HG03342 (cell line): ENCODE results near the gene MRM3.
"Not testable (repeated sequence)": the region's sequence is repeated elsewhere in the genome, so short reads cannot be mapped to it uniquely, and the experiment has no call there.

Experiments used
- ATAC-seq: cut with Tn5 transposase; IDR thresholded peaks from one replicate; pipeline ENCODE4 v1.9.1; 2021; ENCODE audit warnings: mild to moderate bottlenecking, moderate library complexity; ENCODE audit not compliant: unreplicated experiment

MRM3 gene

GRCh38 chr17:753418-753817 lies 28.7 kb upstream of the MRM3 start:
- no peak for ATAC-seq

GRCh38 chr17:755319-755961 lies 26.7 kb upstream of the MRM3 start:
- ATAC-seq, result not testable (repeated sequence)

GRCh38 chr17:756010-756567 lies 26.1 kb upstream of the MRM3 start:
- not testable (repeated sequence) for ATAC-seq

GRCh38 chr17:759964-760363 lies 22.2 kb upstream of the MRM3 start:
- no peak for ATAC-seq

- ATAC-seq, result no peak
These were observed 21.8 kb upstream of the MRM3 start for GRCh38 chr17:760371-760770.

GRCh38 chr17:767076-767475 lies 15.1 kb upstream of the MRM3 start:
- no peak for ATAC-seq

- no peak for ATAC-seq
These were observed 9.1 kb upstream of the MRM3 start for GRCh38 chr17:773016-773415.

GRCh38 chr17:773467-774312 lies 8.5 kb upstream of the MRM3 start:
- ATAC-seq, result no peak

- ATAC-seq, result no peak
These were observed 7.9 kb upstream of the MRM3 start for GRCh38 chr17:774313-774584.

GRCh38 chr17:778096-778495 lies 4.1 kb upstream of the MRM3 start:
- ATAC-seq, result no peak

GRCh38 chr17:784143-784542 lies 2.0 kb downstream of the MRM3 start:
- no peak for ATAC-seq

- ATAC-seq, result not testable (repeated sequence)
These were observed 3.7 kb downstream of the MRM3 start for GRCh38 chr17:785901-786300.

- no peak for ATAC-seq
These were observed 5.6 kb downstream of the MRM3 start for GRCh38 chr17:787641-788221.

GRCh38 chr17:788551-788950 lies 6.4 kb downstream of the MRM3 start:
- no peak for ATAC-seq

- no peak for ATAC-seq
These were observed 7.1 kb downstream of the MRM3 start for GRCh38 chr17:789160-789840.

- ATAC-seq, result not testable (repeated sequence)
These were observed 8.0 kb downstream of the MRM3 start for GRCh38 chr17:789931-790873.

- not testable (repeated sequence) for ATAC-seq
These were observed 8.7 kb downstream of the MRM3 start for GRCh38 chr17:790874-791247.

- no peak for ATAC-seq
These were observed 9.7 kb downstream of the MRM3 start for GRCh38 chr17:791829-792228.

GRCh38 chr17:792277-792676 lies 10.1 kb downstream of the MRM3 start:
- no peak for ATAC-seq

GRCh38 chr17:794876-795275 lies 12.7 kb downstream of the MRM3 start:
- ATAC-seq, result no peak
